OCI-LY1 (cell line): ENCODE data around the gene AP2A1.

Experiments used
- CTCF ChIP-seq: fragments of 200-600 bp; sonication (generic), shearing (Covaris generic); IDR thresholded peaks from 2 replicates; pipeline ENCODE4 v1.5.1; 2017; ENCODE audit warnings: mild to moderate bottlenecking, antibody characterized with exemption, low read length, moderate library complexity, mixed read lengths
- EZH2 ChIP-seq: fragments of 200-600 bp; sonication (generic), shearing (Covaris generic); IDR thresholded peaks from 2 replicates; pipeline ENCODE4 v1.8.0; 2017; ENCODE audit warnings: borderline replicate concordance, mixed run types, mild to moderate bottlenecking, antibody characterized with exemption, low read length, moderate library complexity, mixed read lengths

DNA sequence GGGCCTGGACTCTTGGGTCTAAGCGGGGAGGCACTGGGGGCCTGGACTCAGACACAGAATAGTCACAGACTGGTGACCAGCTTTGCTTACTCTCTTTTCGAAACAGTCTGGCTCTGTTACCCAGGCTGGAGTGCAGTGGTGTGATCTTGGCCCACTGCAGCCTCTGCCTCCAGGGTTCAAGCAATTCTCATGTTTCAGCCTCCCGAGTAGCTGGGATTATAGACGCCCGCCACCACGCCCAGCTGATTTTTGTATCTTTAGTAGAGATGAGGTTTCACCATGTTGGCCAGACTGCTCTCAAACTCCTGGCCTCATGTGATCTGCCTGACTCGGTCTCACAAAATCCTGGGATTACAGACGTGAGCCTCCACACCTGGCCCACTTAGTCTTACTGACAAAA lies 62.4 kb downstream of the AP2A1 start:
- TF ChIP-seq CTCF (no peak), EZH2 (no peak)
